HG03565 (cell line): ENCODE results near the gene COL4A2.
A peak's percentile ranks its signal among the peaks of the same experiment; 100 is the strongest.

ENCODE experiments used
- ATAC-seq: cut with Tn5 transposase; IDR thresholded peaks from one replicate; pipeline ENCODE4 v1.9.1; 2021; ENCODE audit warnings: mild to moderate bottlenecking, moderate library complexity; ENCODE audit not compliant: unreplicated experiment

COL4A2 gene

DNA sequence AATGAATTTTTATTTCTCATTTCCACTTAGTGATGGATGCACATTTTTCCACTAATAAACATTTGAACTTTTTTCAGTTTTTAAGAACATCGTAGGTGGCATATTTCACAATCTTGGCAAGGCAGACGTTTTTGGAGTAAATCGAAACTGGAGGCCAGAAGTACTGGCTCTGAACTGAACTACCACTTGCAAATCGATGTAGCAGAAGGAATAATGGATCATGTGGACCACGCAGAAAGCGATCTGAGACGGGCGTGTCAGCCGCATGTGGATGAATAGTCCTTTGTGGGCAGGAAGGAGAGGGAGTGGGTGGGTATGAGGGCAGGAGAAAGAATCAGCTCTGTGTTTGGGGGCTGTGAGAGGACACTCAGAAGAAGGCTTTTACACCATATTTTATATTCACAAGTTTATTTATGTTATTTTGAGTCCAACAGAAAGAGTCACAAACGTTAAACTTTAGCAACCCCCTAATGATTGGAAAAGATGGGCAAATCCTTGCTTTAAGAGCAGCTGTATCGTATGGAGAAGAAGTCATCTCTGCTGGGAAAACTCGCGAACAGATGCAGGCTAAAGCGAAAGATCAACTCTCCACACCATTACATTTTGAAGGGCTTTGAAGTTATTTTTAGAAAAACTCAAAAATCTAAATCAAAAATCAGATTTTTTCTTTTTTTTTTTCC, 90.5 kb downstream of the COL4A2 start:
- no peak for ATAC-seq

DNA sequence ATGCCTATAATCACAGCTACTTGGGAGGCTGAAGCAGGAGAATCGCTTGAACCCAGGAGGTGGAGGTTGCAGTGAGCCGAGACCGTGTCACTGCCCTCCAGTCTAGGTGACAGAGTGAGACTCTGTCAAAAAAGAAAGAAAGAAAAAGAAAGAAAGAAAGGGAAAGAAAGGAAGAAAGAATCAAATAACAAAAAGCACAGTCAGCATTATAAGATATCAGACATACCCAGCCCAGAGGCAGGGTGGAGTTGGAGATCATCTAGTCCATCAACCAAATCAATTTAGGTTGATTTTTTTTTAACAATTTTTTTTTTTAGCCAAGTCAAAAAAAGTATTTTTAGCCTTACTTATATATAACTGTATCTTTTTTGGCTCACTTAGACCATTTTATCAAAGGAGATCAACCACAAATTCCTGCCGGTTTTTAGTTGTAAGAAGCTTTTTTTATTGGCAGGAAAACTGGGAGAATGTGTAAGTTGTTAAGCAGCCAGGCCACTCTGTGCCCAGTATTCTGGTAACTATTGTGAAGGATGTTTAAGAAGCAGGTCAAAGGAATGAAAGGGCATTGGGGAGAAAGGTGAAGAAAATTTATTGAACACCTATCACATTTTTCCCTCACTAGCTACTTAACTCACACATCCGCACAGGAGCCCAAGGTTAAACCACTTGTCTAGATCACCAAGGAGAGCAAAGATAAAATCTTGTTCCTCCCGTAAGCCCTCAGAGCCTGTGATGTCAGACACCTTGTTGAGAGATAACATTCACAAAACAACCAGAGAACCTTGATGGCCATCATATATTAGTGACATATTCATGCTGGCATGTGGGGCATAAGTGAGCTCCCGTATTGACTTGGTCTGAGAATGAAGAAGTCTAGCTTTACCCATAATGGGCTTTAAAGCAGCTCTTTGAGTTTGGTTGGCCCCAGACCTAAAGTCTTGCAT, 91.8 kb downstream of the COL4A2 start:
- no peak for ATAC-seq

- ATAC-seq, result no peak
Observed at GRCh38 chr13:110399801-110400200, 92.7 kb downstream of the COL4A2 start.

GRCh38 chr13:110400786-110401533, 93.9 kb downstream of the COL4A2 start:
- no peak for ATAC-seq

DNA sequence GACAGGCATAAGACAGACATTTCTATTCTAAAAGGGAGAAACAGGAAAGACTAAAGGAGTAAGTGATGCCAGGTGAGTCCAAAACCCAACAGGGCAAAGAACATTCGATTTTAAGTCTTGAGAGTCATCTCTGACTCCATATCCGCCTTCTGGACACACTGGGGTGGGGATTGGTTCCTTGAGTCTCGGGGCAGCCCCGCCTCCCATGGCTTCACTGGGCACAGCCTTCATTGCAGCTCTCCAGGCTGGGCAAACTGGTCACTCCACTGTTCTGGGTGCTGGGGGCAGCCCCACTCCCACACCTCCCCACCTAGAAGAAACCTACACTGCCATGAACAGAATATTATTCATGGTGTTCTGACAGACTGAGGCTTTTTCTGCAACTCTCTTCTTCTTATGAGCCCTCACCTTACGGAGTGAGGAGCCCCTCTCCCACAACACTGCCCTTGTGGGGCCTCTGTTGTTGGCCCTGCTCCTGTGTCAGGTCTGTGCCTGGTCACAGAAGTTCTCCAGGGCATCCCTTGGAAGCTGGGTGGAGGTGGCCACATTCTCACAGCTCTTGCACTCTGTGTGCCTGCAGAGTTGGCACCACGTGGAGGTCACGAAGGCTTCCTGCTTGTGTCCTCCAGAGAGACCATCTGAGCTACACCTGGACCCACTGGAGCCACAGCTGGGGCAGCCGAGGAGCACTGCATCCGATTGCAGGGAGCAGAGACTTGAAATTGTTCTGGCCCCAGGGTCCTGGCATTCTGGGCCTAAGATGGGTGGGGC, 95.4 kb downstream of the COL4A2 start:
- ATAC-seq, result no peak

DNA sequence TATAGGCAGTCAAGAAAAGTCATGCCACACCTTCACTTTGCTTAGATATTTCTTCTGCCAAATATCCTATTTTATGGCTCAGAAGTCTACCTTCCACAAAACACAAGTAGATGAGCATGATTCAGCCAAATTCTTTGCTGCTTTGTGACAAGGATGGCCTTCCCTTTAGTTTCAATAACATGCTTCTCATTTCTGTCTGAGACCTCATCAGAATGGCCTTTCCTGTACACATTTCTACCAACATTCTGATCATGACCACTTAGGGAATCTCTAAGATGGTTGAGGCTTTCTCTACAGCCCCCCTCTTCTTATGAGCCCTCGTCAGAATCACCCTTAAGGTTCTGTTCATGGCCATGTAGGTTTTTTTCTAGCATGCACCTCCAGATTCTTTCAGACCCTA, 96.2 kb downstream of the COL4A2 start:
- no peak for ATAC-seq

GRCh38 chr13:110403721-110404120, 96.6 kb downstream of the COL4A2 start:
- no peak for ATAC-seq

GRCh38 chr13:110404321-110404720, 97.2 kb downstream of the COL4A2 start:
- ATAC-seq, result no peak

DNA sequence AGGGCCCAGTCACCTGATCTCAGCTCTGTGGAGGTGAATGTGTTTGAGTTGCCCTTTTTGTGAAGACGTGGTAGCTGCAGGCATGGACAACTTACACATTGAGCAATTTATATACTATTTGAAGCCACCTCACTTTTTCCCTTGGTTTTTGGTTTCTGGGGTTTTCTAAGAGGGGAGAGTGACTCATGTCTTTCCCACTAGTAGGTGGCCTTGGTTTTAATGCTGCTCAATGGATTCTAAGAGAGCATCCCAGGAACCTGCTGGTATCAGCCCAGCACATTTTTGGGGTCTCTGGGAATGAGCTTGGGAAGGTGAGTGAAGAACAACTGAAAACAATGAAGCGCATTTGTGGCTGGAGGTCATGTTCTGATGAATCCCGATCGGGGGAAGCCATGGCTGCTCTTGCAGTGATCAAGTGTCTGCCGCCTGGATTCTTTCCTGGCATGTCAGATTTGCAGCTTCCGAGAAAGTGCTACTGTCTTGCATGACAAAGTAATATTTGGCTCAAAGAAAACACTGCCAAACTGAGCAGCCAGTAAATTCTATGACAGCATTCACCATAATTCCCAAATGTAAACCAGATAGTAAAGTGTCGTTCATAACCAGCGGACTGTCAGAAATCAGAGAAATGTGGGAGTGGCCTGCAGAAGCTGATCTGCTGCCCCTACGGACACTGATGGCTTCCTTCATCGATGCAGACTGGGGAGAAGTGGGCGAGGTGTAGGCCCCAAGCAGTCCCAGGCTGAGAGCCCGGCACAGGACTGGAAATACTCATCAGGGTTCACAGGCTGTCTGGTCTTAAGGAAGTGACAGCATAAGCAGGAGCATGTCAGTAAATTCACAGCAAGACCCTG, 98.7 kb downstream of the COL4A2 start:
- no peak for ATAC-seq

DNA sequence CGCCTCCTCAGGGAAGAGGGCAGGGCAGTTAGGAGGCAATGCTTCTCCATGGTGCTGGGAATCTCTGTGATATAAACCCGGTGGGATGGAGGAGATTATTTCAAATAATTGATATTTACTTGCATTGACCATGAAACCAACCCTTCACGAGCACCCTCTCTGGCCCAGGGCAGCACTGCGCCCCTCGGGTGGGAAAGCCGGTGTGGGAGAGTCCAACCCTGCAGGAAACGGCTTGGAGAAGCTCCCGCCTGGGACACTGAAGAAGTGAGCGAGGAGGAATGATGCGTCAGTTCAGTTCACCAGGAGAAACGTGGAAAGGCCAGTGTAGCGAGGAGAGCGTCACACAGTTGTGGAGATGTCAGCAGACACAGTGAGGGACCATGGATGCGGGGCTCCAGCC, 99.9 kb downstream of the COL4A2 start:
- ATAC-seq, result no peak

DNA sequence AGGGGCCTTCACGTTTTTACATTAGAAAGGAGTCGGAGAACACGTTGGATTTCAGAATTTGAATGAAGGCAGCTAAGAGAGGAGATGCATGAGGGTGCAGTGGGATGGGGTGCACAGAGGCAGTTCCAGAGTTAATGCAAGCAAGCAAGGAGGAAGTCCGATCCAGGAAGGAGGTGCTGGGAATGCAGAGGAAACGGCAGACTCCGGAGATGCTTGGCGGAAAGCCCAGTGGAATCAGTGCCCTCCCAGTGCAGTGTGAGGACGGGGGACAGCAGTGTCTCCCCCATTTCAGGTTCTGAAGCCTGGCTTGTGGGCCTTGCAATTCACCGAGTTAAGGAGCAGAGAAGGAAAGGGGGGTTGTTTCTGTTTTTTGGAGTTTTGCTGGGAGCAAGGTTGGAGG, 100.4 kb downstream of the COL4A2 start:
- no peak for ATAC-seq

GRCh38 chr13:110408286-110408685, 101.2 kb downstream of the COL4A2 start:
- ATAC-seq, result no peak

DNA sequence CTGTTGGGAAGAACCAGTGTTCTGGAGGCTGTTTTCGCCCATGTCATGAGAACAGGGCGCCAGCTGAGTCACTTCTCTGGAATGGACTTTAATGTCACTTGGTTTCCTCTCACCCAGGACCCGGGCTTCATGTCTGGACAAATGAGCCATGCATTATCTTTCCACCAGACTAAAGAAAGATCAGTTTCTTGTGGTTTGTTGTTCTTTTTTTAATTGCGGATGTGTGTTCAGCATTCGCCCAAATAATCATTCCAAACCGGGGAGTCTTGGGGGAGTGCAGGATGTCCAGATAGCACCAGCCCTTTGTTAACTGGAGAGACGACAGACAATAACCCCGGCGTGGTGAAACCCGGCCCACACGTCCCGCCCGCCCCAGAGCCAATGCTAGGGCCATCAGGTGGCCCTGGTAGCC, 102.5 kb downstream of the COL4A2 start:
- no peak for ATAC-seq

GRCh38 chr13:110410000-110410399, 102.9 kb downstream of the COL4A2 start:
- no peak for ATAC-seq

DNA sequence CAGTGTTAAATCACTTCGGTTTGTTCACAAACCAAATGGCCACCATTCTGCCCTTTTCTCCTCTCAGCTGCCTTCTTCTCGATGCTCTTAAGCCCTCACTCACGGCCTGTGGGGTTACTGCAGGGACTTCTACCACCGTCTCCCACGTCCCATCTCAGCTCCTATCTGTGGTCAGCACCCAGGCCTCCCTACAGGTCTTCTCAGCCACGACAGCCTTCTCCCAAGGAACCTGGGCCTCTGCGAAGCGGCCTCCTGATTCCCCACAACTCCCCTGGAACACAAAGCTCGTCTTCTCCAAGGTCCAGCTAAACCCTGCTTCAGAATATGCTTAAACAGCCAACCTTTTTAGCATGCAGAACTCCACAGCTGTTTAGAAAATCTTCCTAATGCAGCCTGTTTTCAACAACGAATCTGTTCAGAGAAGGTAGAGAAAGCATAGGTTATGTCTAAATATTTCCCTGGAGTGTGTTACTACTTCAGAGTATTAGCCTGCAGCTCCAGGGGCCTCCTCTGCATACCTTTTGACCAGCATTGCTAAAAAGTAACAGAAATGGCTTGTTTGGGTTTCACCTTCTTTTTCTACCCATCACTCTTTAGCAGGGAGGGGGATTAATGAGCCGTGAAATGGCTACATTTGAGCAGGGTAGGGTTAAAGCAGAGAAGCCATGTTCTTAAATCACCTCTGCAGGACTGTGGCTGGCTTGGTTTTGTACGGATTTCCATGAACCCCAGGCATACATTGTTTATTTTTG, 104.0 kb downstream of the COL4A2 start:
- no peak for ATAC-seq

DNA sequence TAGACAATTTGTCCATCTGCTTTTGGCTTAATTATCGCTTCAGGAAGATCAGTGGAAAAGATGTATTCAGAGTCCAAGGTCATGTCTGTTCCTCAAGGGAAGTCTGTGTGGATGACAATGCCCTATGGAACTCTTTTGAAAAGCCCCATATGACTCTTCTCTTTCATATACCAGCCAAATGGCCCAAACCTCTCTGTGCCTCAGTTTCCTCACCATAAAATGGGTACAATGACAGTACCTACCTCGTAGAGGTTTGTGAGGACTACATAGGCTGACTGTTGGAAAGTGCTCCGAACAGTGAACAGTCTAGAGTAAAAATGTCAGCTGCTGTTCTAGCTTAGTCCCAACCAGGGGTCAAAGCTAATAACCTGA, 104.6 kb downstream of the COL4A2 start:
- ATAC-seq, result no peak

- peak; percentile 96 for ATAC-seq
Observed at GRCh38 chr13:110412132-110412914, 105.2 kb downstream of the COL4A2 start.

DNA sequence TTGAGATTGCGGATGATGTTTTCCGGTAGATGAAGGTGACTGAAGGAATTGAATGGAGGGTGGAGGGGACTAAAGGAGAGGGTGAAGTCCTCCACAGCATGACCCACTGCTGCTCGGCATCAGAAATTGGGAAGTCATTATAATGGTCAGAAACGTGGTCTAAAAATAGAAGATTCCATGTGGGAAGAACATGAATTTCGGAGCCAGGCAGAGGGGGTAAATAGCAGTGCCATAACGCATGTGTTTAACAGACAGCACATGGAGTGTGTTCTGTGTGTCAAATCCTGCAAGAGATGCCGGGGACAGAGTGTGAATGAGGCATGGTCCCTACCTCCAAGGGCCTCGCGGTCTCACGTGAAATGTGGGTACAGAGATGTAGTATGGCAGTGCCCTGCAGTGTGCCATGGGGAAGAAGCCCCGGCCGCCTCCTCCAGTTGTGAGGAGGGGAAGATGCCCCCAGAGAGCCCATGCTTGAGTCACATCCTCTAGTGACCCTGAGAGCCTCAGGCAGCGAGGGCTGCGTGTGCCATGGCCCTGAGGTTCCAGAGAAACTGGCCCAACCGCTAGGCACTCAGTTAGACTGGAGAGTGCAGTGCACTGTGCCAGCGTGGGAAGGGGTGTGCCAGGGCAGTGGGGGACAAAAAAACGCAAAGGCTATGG, 106.1 kb downstream of the COL4A2 start:
- no peak for ATAC-seq
